ENCODE results near the gene CABP7. TPM values are rescaled to one million over a fixed set of nuclear protein-coding genes. Genes with fewer than 3 reads are reported as not detected.

CABP7 gene
- total RNA-seq, 4 donors from 2014 or later: 0.13 to 0.19 TPM; not detected in 2

DNA sequence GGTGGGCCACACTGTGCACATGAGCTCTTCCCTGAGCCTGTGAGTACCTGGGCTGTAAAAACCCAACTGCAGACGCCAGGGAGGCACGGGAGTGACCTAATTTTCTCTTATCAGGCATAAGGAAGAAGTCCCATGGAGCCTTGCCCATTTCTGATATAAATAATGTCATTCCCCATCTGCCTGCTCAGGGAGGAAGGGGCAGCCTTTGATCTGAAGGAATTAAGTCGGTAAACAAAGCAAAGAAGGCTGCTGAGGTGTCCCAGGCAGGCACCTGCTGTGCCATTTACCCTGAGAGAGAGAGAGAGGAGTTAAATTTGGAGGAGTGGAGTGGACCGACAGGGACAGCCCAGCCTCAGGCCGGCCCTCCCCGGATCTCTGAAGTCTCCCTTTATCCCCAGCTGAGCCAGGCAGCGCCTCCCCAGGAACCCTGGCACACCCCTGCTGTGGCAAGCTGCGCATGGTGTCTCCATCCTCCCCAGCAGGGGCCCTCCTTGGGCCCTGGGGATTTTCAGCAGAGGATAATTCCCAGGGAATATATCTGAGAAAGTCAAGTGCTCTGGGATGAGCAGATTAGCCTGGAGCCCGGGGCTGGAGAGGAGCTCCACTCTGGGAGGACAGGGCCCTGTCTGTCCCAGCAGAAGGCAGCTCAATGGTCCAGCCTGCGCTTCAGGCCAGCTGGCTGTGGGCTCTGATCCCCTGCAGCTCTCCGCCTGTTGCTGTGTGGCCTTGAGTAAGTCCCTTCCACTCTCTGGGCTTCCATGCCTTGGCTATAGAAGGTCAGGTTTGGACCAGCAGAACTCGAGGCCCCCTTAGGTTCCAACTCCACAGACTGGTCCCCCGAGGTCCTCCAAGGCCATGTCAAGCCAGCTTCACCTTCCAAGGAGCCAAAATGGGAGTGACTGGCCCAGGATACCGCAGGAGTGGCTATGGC is 17.5 kb upstream of the CABP7 start:
- ATAC-seq (ENCODE audit: low FRiP score): no peak
- no peak for DNase-seq (ENCODE audit: low spot score)
- TF ChIP-seq, protein P1, sequence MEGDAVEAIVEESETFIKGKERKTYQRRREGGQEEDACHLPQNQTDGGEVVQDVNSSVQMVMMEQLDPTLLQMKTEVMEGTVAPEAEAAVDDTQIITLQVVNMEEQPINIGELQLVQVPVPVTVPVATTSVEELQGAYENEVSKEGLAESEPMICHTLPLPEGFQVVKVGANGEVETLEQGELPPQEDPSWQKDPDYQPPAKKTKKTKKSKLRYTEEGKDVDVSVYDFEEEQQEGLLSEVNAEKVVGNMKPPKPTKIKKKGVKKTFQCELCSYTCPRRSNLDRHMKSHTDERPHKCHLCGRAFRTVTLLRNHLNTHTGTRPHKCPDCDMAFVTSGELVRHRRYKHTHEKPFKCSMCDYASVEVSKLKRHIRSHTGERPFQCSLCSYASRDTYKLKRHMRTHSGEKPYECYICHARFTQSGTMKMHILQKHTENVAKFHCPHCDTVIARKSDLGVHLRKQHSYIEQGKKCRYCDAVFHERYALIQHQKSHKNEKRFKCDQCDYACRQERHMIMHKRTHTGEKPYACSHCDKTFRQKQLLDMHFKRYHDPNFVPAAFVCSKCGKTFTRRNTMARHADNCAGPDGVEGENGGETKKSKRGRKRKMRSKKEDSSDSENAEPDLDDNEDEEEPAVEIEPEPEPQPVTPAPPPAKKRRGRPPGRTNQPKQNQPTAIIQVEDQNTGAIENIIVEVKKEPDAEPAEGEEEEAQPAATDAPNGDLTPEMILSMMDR (IDR thresholded peaks at IDR 0.05): no peak

GRCh38 chr22:29702931-29703501 is 16.8 kb upstream of the CABP7 start:
- TF ChIP-seq, protein P1 (IDR thresholded peaks at IDR 0.05): no peak
- no peak for DNase-seq (ENCODE audit: low spot score)
- no peak for ATAC-seq (ENCODE audit: low FRiP score)

GRCh38 chr22:29703569-29704195 is 16.1 kb upstream of the CABP7 start:
- no peak for DNase-seq (ENCODE audit: low spot score)
- TF ChIP-seq, protein P1 (IDR thresholded peaks at IDR 0.05): no peak
- no peak for ATAC-seq (ENCODE audit: low FRiP score)

- ATAC-seq (ENCODE audit: low FRiP score): no peak
- TF ChIP-seq, protein P1 (IDR thresholded peaks at IDR 0.05): no peak
- no peak for DNase-seq (ENCODE audit: low spot score)
Observed at GRCh38 chr22:29704528-29705285, 15.1 kb upstream of the CABP7 start.

DNA sequence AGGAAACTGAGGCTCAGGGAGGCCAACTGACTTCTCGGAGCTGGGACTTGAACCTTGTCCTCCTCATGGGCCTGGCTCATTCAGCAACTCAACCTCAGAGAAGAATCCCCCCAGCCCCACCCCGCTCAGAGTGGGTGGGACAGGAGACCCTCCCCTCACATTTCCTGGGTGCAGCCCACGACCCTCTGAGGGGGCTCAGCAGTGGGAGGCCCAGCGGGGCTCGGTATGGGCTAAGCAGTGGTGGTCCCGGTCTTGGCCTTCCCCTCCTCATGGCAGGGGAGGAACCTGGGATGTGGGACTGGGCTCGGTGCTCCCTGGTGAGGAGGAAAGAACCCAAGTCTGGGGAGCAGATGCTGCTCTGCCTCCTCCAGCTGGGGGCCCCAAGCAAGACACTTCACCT is 14.2 kb upstream of the CABP7 start:
- ATAC-seq (ENCODE audit: low FRiP score): no peak
- TF ChIP-seq, protein P1 (IDR thresholded peaks at IDR 0.05): no peak
- DNase-seq (ENCODE audit: low spot score): no peak

- DNase-seq (ENCODE audit: low spot score): no peak
- ATAC-seq (ENCODE audit: low FRiP score): no peak
- TF ChIP-seq, protein P1 (IDR thresholded peaks at IDR 0.05): no peak
Observed at GRCh38 chr22:29706486-29706885, 13.3 kb upstream of the CABP7 start.
